HG03565 (cell line): ENCODE results near the gene VAX1.
"Not testable (repeated sequence)": the region's sequence is repeated elsewhere in the genome, so short reads cannot be mapped to it uniquely, and the experiment has no call there.

Experiments used
- ATAC-seq: cut with Tn5 transposase; IDR thresholded peaks from one replicate; pipeline ENCODE4 v1.9.1; 2021; ENCODE audit warnings: mild to moderate bottlenecking, moderate library complexity; ENCODE audit not compliant: unreplicated experiment

VAX1 gene

DNA sequence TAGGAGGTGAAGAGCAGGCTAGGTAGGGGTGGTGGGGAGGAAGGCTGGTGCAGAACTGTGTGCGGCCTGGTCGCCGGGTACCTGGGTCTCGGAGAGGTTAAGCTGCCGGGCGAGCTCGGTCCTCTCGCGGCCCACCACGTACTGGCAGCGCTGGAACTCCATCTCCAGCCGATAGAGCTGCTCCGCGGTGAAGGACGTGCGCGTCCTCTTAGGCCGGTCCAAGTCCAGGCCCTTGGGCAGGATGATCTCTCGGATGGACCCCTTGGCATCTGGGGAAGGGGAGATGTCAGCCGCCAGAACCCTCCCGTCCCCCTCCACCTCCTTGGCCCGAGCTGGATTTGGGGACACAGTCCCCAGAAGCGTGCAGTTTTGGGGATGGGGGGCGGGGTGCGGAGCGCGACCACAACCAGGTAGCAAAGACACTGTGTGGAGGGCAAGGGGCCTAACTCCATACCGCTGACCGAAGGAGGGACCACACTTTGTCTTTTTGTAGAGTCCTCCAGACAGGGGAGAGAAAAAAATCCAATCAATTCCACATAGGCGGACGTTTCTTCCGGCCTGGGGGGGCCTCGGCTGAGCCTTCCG, 1.6 kb downstream of the VAX1 start:
- ATAC-seq, result no peak

DNA sequence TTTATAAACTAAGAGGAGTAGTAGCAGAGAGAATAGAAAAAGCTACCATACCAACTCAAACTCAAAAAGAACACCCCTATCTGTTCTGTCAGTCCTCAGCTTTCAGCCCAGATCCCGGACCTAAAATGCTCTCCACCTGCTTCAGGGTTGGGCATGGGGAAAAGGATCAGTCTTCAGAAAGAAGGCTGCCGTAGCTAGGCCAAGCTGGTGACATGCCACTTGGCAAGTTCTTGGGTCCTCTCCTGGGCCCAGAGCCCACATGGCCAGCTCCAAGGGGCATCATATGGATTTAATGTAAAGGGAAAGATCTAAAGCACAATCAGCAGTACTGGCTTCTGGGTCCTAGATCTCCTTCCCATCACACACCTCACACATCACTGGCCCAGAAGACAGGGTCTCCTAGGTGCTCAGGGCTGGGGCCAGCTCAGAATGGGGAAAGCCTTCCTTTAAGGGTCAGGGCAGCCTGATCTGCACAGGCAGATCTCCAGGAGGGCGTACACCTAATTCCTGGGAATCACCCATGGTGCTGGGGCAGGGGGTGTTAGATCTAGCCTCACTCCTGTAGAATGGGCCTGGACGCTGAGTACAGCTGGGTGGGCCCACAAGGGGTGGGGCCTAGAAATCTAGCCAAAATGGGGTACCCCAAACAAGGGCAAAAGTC, 2.5 kb downstream of the VAX1 start:
- ATAC-seq, result no peak

DNA sequence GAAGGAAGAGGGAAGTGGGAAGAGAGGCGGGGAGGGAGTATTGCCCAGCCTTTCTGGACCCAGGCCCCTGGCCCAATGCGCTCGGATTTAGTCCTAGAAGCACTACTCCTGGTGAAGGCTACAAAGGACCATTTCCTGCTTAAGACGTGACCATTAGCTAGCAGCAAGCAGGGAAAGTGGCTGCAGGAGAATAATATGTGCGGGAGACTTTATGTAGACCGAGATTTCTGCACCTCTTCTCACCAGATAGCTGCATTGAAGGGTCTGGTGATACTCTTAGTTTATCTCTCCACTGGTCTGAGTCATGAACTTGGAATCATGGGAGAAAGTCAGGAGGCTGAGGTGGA, 3.1 kb downstream of the VAX1 start:
- ATAC-seq, result no peak

DNA sequence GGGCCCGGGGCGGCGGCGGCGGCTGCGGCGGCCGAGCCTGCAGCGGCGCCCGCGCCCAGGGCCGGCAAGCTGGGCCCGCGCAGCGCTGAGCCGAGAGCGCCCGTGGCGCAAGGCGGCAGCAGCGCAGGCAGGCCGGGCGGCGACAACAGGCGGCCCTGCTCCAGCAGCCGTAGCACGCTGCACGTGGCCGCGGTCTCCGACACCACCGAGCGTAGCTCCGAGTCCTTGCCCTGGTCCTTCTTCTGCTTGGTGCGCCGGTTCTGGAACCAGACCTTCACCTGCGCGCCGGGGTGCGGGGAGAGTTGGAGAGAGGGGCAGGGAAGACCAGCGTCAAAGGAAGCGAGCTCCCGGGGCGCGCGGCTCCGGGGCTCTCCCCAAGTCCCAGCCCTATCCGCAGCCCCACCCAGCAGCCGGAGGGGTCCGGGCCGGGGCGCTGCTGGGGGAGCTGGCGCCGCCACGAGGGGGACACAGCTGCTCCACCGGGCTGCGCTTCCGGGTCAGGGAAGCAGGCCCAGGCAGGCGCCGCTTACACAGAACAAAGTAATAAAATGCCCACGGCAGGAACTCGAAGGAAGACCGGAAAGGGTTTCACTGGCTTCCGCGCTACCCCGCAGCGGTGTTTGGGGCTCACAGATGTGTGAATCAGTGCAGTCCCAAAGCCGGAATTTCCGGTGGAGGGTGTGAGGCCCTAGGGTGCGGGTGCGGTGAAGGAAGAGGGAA, 3.6 kb downstream of the VAX1 start:
- no peak for ATAC-seq

DNA sequence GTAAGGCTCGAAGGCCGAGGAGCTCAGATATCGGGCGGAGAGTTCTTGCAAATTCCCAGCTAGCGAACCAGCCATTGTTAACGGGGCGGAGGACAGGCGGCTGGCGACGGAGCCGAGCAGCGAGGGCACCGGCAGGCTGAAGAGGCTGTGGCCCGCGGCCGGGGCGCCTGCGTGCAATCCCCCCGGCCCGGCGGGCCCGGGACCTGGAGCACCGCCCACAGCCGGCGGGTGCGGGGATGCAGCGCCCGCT, 4.1 kb downstream of the VAX1 start:
- ATAC-seq, result no peak

DNA sequence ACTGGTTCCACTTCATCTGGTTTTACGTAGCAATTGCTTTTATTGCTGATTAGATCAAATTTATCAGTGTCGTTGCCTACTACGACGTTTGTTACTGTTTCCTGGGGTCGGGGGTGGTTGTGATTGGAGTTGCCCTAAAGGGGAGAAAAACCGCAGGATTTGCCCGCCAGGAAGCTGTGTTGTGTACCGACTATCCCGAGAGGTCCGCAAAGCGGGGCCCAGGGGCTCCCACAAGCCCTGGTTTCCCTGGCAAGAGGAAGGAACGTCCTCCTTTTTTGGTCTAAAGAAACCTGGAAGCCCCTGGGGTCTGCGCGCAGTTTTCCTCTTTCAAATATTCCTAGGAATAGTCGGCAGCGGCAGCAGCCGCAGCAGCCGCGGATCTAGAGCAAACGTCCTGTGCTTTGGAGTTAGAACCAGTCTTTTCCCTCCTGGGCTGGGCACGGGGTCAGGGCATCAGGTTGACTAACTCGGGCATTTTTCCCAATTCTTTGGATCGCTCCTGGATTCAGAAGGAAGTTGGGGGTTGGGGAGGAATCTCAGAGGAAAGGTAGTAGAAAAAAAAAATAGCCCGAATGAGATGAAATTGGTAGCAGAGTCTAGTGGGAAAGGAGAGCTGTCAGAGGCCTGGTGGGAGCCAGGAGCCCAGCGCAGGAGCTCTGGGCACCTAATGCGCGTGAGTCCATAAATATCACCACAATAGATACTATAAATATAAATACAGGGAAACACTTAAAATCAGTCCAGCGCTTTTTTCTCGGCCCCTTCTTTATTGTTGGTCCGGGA, 4.6 kb downstream of the VAX1 start:
- ATAC-seq, result no peak

DNA sequence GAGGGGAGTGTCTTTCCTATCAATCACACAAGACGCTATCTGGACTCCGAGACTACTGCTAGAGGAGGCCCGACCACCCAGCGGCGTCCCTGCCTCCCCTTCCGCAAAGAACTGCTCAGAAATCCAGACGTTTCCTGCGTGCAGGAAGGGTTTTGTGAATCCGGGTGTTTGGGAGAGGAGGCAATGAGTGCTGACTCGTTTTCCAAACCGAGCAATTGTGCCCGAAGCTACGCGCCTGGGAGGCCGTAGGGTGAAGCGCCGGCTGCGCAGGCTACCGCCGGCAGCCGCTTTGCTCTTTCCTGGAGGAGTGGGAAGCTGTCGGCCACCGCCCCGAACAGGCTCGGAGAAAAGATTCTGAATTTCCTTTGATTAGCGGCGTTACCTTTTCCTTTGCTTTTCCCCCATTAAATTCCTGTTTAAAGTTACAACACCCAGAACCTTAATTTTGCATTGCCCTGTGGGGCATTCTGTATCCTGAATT, 5.3 kb downstream of the VAX1 start:
- ATAC-seq, result no peak

DNA sequence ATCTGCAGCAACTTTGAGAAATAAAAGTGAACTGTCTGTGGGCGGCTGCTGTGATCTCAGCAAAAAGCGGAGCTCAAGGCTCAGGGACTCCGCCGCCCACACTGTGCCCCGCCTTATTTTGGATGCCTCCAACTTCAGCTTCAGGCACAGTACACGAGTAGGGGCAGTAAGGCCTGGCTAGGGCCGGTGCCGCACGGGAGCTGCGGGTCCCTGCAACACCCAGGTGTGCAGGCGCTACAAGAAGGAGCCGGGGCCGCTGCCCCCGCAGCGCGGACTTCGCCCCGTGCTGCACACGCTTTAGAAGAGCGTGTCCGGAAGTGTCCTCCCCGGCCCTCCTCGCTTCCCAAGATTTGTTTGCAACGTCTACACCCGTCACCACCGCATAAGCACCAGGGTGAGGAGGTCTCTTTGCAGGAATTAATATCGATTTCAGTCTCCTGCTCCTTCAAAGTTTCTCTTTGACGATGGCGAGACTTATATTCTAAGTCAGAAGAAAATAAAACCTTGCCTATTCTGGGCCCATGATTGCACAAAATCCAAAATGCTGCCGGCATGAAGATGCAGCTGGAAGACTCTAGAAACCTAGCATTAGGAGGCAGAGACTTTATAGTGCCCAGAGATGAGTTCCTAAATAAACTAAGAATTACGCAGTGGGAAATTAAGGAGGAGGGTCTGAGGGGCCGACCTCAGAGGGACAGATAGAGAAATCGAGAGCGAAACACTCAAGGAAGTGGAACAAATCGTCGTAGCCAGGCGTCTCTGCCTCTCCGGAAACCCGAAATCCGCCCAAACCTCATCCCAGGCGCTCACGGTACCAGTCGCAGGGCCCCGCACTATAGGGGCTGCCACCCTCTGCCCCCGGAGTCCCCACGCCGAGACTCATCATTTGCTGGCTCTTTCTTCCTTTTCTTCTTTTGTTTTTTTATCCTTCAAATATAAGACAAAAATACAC, 6.4 kb downstream of the VAX1 start:
- no peak for ATAC-seq

DNA sequence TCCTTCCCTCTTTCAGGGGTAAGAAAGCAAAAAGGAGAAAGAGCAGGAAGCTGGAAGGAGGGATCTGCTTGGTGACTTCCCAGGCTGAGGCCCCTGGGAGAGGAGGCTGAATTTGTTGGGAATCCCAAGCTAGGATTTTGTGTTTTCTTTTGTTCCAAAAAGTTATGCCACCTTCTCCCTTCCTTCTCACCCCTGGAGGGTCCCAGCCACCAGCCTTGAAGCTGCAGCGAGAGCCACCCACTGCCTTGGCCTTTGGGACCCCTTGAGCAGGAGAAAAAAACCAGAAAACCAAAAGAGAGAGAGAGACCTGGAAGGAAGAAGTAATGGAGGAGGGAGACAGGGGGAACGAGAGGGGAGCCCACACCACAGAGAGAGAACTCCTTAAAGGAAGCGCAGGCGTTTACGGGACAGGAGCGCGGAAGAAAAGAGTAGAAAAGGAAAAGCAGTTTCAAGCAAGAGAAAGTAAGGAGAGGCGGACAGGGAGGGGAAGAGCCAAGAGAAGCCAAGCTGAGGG, 7.2 kb downstream of the VAX1 start:
- no peak for ATAC-seq

DNA sequence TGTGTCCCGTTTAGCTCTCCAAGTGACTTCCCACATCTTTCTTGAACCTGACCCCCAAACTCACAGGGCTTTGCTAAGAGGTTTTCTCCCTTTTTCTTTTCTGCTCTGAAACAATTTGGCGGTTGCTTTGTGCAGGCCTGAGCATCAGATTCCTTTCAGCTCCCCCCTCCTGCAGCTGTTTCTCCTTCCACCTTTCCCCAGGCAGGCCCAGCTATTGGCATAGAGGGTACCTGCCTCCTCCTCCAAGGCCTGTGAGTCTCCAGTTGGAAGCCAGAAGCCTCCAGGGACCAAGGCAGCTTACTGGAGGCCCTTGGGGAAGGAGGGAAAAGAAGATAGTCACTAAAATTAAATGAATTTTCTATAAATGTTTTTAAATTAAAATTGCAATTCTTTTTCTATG, 7.7 kb downstream of the VAX1 start:
- no peak for ATAC-seq

DNA sequence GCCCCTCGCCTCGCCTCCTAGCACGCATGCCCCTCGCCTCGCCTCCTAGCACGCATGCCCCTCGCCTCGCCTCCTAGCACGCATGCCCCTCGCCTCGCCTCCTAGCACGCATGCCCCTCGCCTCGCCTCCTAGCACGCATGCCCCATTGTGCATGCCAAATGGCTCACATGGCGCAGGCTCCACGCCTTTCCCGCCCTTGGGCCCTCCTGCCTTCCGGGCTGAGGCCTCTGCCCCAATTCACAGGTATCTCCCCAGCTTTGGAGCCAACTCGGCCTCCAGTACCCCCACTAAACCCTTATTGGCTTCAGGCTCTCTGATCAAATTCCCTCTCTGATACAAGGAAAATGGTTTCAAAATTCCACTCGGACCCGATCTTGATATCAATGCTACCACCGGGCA, 11.4 kb downstream of the VAX1 start:
- ATAC-seq, result not testable (repeated sequence)

DNA sequence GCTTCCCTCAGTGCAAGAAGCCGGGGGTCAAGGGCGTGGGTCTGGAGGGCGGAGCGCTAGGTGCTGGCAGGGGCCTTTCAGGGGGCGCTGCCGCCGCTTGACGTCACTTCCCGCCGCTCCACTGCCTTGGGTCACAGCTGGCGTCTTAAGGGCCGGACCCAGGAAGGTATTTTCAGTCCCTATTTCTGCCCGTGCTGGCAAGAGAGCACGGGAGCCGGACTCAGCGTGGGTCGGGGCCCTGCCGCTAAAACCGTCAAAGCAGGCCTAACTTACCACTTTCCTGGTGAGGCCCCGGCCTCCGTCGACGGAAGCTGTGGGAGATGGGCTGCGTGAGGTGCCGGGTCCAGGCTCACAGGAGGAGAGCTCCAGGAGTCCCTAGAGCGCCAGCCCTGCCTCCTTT, 12.0 kb downstream of the VAX1 start:
- ATAC-seq, result no peak

DNA sequence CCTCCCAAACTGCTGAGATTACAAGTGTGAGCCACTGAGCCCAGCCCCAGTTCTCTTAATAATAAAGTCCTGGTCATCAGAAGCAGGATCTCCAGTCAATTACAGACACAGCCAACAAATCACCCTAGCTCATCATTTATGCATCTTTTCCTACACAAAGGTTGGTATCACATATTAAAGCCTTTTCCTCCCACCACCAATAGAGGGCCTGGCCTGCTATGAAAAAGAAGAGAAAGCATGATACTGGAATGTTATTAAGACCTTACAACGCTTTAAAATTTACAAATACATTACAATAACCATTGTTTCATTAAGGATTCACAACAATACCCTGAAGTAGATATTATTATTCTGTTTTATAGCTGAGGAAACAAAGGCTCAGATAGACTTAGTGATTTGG, 25.9 kb downstream of the VAX1 start:
- no peak for ATAC-seq

DNA sequence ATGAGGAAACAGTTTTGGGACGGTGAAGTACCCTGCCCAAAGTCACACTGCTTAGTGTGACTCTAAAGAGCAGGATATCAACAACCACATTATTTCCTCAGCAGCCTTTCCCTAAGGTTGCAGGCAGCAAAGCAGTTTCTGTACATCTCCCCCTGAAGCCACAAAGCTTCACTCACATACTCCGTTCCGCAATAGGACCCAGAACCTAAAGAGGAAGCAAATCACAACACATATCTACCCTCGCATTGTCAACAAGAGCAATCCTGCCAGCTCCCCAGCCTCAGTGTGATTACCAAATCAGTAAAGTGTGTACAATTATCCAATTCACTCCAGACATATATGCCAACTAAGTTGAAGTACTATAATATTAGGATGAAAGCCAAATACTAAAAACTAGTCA, 30.8 kb downstream of the VAX1 start:
- ATAC-seq, result no peak

DNA sequence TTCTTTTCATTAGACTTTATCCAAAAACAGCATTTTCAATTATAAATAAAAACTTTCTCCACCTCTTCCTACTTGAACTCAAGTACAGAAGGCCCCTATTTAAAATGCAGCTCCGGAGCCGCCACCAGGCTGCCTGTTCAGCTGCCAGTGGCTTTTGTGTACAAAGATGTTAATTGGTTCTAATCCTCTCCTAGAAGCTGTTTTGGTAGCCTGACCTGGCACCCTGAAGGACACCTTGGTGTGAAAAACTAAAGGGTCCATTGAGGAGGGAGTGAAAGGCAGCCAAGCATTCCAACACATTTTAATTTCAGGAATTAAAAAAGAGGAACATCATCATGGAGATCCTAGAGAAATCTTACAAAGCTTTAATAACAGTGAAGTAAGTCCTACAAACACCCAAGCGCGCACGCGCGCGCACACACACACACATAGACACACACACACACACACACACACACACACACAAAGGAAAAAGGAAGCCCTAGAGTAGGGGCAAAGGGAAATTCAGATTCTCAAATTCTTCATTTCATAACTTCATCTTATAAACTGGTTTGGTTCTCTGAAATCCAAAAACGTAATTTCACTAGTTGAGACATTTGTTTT, 41.4 kb downstream of the VAX1 start:
- no peak for ATAC-seq

DNA sequence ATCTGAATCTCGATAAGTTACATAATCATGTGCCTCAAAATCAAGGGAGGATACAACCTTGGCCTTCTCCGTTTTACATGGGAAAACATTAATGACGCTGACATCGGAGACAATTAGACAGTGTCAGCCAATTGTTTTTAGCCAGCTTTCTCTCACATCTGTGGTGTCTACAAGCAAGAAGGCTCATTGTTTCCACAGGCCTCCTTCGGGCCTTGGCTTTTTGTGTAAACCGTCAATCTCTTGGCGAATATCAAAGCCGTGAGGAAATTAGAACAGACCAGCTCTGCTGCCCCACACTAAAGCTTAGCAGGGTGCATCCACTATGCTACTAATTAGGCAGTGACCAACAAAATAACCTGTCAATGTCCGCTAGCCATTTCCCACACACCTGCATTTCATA, 43.2 kb downstream of the VAX1 start:
- ATAC-seq, result no peak

DNA sequence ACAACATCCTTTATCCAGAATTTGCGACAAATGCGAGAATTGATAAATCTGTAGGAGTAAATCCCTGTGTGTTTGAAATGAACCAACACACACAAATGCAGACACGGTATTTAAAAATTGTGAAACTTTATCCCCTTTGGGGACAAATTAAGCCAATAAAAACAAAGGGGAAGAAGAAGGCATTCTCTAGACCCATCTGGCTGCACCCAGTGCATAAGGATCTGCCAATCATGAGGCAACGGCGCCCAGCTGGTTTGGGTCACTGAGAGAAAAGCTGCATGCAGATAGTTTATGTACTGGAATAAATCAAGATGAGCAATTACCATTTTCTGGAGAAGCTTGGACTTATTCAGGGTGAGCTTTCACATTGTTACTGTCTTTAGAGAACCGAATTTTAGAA, 45.7 kb downstream of the VAX1 start:
- ATAC-seq, result no peak

DNA sequence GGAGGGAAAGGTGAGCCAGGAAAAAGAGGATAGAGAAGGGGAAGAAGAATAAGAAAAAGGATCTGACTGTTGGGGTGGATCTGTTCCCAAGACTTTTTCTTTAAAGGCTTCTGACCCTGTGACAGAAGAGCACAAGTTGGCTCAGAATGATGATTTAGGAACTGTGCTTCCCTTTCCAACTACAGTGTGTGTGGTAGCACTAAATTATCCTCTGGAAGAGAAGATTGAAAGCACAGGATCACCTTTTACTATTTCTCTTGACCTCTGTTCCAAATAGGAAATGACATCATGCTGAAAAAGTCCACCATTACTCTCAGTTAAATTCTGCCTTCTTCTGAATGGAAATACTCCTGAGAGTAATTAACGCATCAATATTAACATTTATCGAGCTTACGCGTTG, 47.2 kb downstream of the VAX1 start:
- no peak for ATAC-seq

DNA sequence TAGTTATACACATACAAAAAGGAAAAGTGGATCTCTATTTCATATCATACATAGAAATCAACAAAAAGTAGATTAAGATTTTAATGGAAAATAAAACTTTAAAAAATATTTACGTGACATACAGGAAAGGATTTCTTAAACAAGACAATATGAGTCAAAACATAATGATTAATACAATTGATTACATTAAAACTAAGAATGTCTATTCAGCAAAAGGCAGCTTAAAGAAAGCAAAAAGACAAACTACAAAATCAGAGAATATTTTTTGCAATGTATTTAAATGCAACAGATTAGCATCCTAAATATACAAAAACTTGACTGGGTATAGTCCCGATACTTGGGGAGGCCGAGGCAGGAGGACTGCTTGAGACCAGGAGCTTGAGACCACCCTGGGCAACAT, 50.5 kb downstream of the VAX1 start:
- no peak for ATAC-seq

DNA sequence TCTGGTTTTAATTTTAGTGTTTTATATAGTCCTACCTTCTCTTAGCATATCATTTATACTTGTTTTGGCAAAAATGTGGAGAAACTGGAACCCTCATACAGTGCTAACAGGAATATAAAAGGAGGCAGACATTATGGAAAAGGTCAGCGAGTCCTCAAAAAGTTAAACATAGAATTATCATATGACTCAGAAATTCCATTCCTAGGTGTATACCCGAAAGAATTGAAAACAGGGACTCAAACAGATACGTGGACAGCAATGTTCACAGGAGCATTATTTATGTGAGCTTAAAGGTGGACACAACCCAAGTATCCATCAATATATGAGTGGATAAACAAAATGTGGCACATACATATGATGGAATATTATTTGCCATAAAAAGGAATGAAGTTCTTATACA, 51.5 kb downstream of the VAX1 start:
- ATAC-seq, result no peak
